HTR-8/SVneo (cell line): ENCODE results near the gene SEMA4G.

ENCODE experiments used
- DNase-seq: peaks from one replicate; pipeline ENCODE4 v3.0.0; 2011; ENCODE audit warnings: low spot score, mixed read lengths; ENCODE audit not compliant: insufficient read length
- FAIRE-seq: peaks from 2 replicates; lab custom pipeline; 2011; peaks lifted over from hg19 to GRCh38; lab: Jason Lieb, UNC

Gene SEMA4G

GRCh38 chr10:100986623-100986951, 17.3 kb downstream of the SEMA4G start:
- FAIRE-seq (no peak), DNase-seq (no peak)

GRCh38 chr10:100986952-100987684, 17.8 kb downstream of the SEMA4G start, which contains the start of the genes MRPL43 and TWNK:
TSS of gene MRPL43 (minus strand) at chr10:100987497. CDS start at chr10:100987443, 54 bp downstream.
TSS of gene TWNK (plus strand) at chr10:100987543. CDS start at chr10:100988211, 668 bp downstream.
- FAIRE-seq (peak; percentile 96), DNase-seq (peak; percentile 89)

- DNase-seq (no peak), FAIRE-seq (no peak)
Observed at GRCh38 chr10:100987685-100988049, 18.4 kb downstream of the SEMA4G start.

- FAIRE-seq (no peak), DNase-seq (no peak)
Observed at GRCh38 chr10:100988166-100988565, 18.9 kb downstream of the SEMA4G start.

GRCh38 chr10:100989088-100989487, 19.8 kb downstream of the SEMA4G start:
- FAIRE-seq (no peak), DNase-seq (no peak)

- FAIRE-seq (no peak), DNase-seq (no peak)
Observed at GRCh38 chr10:100993986-100994708, 24.8 kb downstream of the SEMA4G start.

- FAIRE-seq, result no peak
- DNase-seq, result no peak
Observed at GRCh38 chr10:100995181-100995580, 25.9 kb downstream of the SEMA4G start.

- FAIRE-seq (no peak), DNase-seq (no peak)
Observed at GRCh38 chr10:100996678-100997359, 27.5 kb downstream of the SEMA4G start.

- DNase-seq, result peak; percentile 83
- no peak for FAIRE-seq
Observed at GRCh38 chr10:100997360-100998182, 28.3 kb downstream of the SEMA4G start.

GRCh38 chr10:100998183-100998990, 29.1 kb downstream of the SEMA4G start:
- peak; percentile 94 for FAIRE-seq
- DNase-seq, result peak; percentile 92

GRCh38 chr10:100998991-100999741, 29.9 kb downstream of the SEMA4G start:
- no peak for DNase-seq
- FAIRE-seq, result peak; percentile 88

- no peak for FAIRE-seq
- DNase-seq, result no peak
Observed at GRCh38 chr10:100999742-101000126, 30.4 kb downstream of the SEMA4G start, which contains the start of gene LZTS2. TSS of gene LZTS2 (plus strand) at chr10:100999808. CDS start at chr10:101002539, 2,731 bp downstream.

- FAIRE-seq (no peak), DNase-seq (no peak)
Observed at GRCh38 chr10:101000127-101000914, 31.0 kb downstream of the SEMA4G start.

- DNase-seq, result no peak
- FAIRE-seq, result peak; percentile 20
Observed at GRCh38 chr10:101000915-101001658, 31.8 kb downstream of the SEMA4G start.

- no peak for FAIRE-seq
- DNase-seq, result no peak
Observed at GRCh38 chr10:101001659-101002035, 32.3 kb downstream of the SEMA4G start.

GRCh38 chr10:101002456-101002855, 33.2 kb downstream of the SEMA4G start:
- FAIRE-seq, result no peak
- no peak for DNase-seq

GRCh38 chr10:101003639-101004206, 34.4 kb downstream of the SEMA4G start:
- DNase-seq, result no peak
- no peak for FAIRE-seq
